ENCODE data around the gene EMD.

DNA sequence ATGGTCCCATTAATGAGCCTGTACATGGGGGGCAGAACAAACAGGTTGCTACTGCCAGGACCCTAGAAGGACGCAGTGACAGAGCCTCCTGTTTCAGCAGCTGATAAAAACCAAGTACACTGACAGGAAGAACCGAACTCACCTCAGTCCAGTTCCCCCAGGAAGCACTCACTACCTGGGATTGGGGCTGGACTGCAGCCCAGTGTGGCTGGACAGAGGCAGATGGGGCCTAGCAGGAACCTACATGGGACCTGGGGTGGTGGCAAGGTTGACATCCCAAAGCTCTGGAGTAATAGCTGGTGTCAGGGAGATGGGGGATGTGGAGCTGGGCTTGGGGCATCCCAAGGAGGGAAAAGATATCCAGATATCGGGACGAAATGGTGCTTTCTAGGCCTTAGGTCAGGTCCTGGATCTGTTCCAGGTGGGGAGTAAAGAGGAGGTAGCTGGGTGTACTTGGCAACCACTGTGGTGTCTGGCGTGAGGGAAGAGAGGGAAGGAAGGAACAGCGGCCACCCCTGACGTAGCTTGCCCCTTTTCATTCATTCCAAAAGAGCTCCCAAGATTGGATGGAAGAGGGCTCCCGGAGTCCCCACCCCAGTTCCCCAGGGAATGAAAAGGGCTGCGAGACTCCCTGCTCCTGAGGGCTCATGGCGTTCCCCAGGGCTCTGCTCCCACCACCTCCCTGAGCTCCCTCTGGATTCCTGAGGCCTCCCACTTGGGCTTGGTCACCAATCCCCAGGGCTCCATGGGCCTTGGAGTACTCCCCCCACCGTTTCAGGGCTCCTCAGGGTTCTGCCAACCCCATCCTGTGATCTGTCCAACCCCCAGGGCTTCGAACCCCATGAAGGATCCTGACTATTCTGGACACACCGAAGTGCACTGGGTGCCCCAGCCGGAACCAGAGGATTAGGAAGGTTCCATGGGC is 4.5 kb downstream of the EMD start:
- no peak for TF ChIP-seq POLR2AphosphoS5 (IDR thresholded peaks at IDR 0.05; ENCODE audit: low read depth, low read length)
- TF ChIP-seq, protein P1, sequence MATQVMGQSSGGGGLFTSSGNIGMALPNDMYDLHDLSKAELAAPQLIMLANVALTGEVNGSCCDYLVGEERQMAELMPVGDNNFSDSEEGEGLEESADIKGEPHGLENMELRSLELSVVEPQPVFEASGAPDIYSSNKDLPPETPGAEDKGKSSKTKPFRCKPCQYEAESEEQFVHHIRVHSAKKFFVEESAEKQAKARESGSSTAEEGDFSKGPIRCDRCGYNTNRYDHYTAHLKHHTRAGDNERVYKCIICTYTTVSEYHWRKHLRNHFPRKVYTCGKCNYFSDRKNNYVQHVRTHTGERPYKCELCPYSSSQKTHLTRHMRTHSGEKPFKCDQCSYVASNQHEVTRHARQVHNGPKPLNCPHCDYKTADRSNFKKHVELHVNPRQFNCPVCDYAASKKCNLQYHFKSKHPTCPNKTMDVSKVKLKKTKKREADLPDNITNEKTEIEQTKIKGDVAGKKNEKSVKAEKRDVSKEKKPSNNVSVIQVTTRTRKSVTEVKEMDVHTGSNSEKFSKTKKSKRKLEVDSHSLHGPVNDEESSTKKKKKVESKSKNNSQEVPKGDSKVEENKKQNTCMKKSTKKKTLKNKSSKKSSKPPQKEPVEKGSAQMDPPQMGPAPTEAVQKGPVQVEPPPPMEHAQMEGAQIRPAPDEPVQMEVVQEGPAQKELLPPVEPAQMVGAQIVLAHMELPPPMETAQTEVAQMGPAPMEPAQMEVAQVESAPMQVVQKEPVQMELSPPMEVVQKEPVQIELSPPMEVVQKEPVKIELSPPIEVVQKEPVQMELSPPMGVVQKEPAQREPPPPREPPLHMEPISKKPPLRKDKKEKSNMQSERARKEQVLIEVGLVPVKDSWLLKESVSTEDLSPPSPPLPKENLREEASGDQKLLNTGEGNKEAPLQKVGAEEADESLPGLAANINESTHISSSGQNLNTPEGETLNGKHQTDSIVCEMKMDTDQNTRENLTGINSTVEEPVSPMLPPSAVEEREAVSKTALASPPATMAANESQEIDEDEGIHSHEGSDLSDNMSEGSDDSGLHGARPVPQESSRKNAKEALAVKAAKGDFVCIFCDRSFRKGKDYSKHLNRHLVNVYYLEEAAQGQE (IDR thresholded peaks at IDR 0.05; ENCODE audit: insufficient read depth in 1 of 2, low read depth in 2 of 2, low read length in 2 of 2): no peak
- no peak for TF ChIP-seq TAF1 (IDR thresholded peaks at IDR 0.05; ENCODE audit: borderline replicate concordance, insufficient read depth, low read length)
- TF ChIP-seq SIN3A (IDR thresholded peaks at IDR 0.05; ENCODE audit: borderline replicate concordance, insufficient read depth, low read length): no peak

Measured in PFSK-1 (cell line).